Measurements from ENCODE around the gene PNP. TPM values are rescaled to one million over a fixed set of nuclear protein-coding genes. Genes with fewer than 3 reads are reported as not detected.
"Not testable (repeated sequence)": the region's sequence is repeated elsewhere in the genome, so short reads cannot be mapped to it uniquely, and the experiment has no call there.

PNP gene
- total and polyA plus RNA-seq, 7 donors: 5.5 to 121 (median 32.3) TPM

- Histone ChIP-seq H3K27ac (no peak overlapping the region), H3K9me3 (no peaks in the 10 kb centered on the region), H3K27me3 (no peaks in the 10 kb centered on the region), H3K4me3 (no peak overlapping the region), H3K4me1 (no peaks in the 10 kb centered on the region), H3K36me3 (no peaks in the 10 kb centered on the region)
- 79 to 84% methylated on average over 4 of the region's 4 CpGs for WGBS, 2 donors
- no peak for TF ChIP-seq CTCF (IDR thresholded peaks at IDR 0.05)
- no peak for TF ChIP-seq EP300 (IDR thresholded peaks at IDR 0.05)
- no peak for TF ChIP-seq POLR2A (IDR thresholded peaks at IDR 0.05)
- no peak for TF ChIP-seq POLR2AphosphoS5 (IDR thresholded peaks at IDR 0.05)
- intact Hi-C loops (cut with DNase I): no loop called here
- no peak for DNase-seq
These were observed 29.9 kb downstream of the PNP start for GRCh38 chr14:20499108-20499507.

- intact Hi-C loops (cut with DNase I): no loop called here
- 88 to 89% methylated on average over 5 of the region's 5 CpGs for WGBS, 2 donors
- H3K9me3 ChIP-seq: no peaks in the 10 kb centered on the region
- no peak overlapping the region for H3K4me3 ChIP-seq
- no peak for DNase-seq
- no peaks in the 10 kb centered on the region for H3K4me1 ChIP-seq
- H3K36me3 ChIP-seq: no peaks in the 10 kb centered on the region
- no peak for TF ChIP-seq CTCF (IDR thresholded peaks at IDR 0.05)
- no peak for TF ChIP-seq EP300 (IDR thresholded peaks at IDR 0.05)
- no peak for TF ChIP-seq POLR2AphosphoS5 (IDR thresholded peaks at IDR 0.05)
- no peaks in the 10 kb centered on the region for H3K27me3 ChIP-seq
- no peak overlapping the region for H3K27ac ChIP-seq
These were observed 30.7 kb downstream of the PNP start for GRCh38 chr14:20499881-20500280.

- no peak for DNase-seq
- no peaks in the 10 kb centered on the region for H3K27me3 ChIP-seq
- intact Hi-C loops (cut with DNase I): no loop called here
- WGBS, 2 donors: 95 to 98% methylated on average over 2 of the region's 2 CpGs
- no peaks in the 10 kb centered on the region for H3K36me3 ChIP-seq
- H3K4me3 ChIP-seq: no peak overlapping the region
- H3K4me1 ChIP-seq: no peaks in the 10 kb centered on the region
- TF ChIP-seq CTCF (IDR thresholded peaks at IDR 0.05): no peak
- no peak for TF ChIP-seq EP300 (IDR thresholded peaks at IDR 0.05)
- no peak for TF ChIP-seq POLR2AphosphoS5 (IDR thresholded peaks at IDR 0.05)
- TF ChIP-seq POLR2A (IDR thresholded peaks at IDR 0.05): no peak
- H3K27ac ChIP-seq: no peak overlapping the region
- H3K9me3 ChIP-seq: no peaks in the 10 kb centered on the region
These were observed 32.1 kb downstream of the PNP start for GRCh38 chr14:20501346-20501745.

- no peak overlapping the region for H3K27ac ChIP-seq
- DNase-seq: no peak
- intact Hi-C loops (cut with DNase I): no loop called here
- no peaks in the 10 kb centered on the region for H3K9me3 ChIP-seq
- no peaks in the 10 kb centered on the region for H3K27me3 ChIP-seq
- TF ChIP-seq POLR2AphosphoS5 (IDR thresholded peaks at IDR 0.05) (no peak), POLR2A (IDR thresholded peaks at IDR 0.05) (no peak), CTCF (IDR thresholded peaks at IDR 0.05) (no peak), EP300 (IDR thresholded peaks at IDR 0.05) (no peak)
- H3K36me3 ChIP-seq: no peaks in the 10 kb centered on the region
- WGBS, 2 donors: 40 to 60% methylated on average over 6 of the region's 6 CpGs
- H3K4me1 ChIP-seq: no peaks in the 10 kb centered on the region
- no peak overlapping the region for H3K4me3 ChIP-seq
These were observed 34.7 kb downstream of the PNP start for GRCh38 chr14:20503898-20504297.

GRCh38 chr14:20506276-20506675 is 37.1 kb downstream of the PNP start:
- not testable (repeated sequence) for H3K9me3 ChIP-seq

GRCh38 chr14:20506752-20507151 is 37.5 kb downstream of the PNP start:
- DNase-seq; H3K27ac ChIP-seq; H3K4me3 ChIP-seq; intact Hi-C loops (cut with DNase I); H3K27me3 ChIP-seq; H3K9me3 ChIP-seq; H3K4me1 ChIP-seq; H3K36me3 ChIP-seq: not testable (repeated sequence)
- 70% methylated on average over 2 of the region's 30 CpGs; no CpG with 5 or more reads in 1 of the 2 donors for WGBS, 2 donors

More at GRCh38 chr14:20506276-20506675, 37.1 kb downstream of the PNP start:
- DNase-seq; H3K4me3 ChIP-seq; H3K4me1 ChIP-seq; H3K27ac ChIP-seq; intact Hi-C loops (cut with DNase I); H3K27me3 ChIP-seq; H3K36me3 ChIP-seq: not testable (repeated sequence)
- WGBS, 2 donors: 91 to 98% methylated on average over 18 to 27 of the region's 30 CpGs

- H3K36me3 ChIP-seq; H3K4me3 ChIP-seq; H3K27me3 ChIP-seq; intact Hi-C loops (cut with DNase I); H3K9me3 ChIP-seq; DNase-seq; H3K27ac ChIP-seq; H3K4me1 ChIP-seq: not testable (repeated sequence)
- 86 to 87% methylated on average over 2 to 3 of the region's 3 CpGs for WGBS, 2 donors
These were observed 38.3 kb downstream of the PNP start for GRCh38 chr14:20507537-20507936.
